ENCODE measurements around the gene NPHS1. TPM values are rescaled to one million over a fixed set of nuclear protein-coding genes. Genes with fewer than 3 reads are reported as not detected.

The NPHS1 gene, protein sequence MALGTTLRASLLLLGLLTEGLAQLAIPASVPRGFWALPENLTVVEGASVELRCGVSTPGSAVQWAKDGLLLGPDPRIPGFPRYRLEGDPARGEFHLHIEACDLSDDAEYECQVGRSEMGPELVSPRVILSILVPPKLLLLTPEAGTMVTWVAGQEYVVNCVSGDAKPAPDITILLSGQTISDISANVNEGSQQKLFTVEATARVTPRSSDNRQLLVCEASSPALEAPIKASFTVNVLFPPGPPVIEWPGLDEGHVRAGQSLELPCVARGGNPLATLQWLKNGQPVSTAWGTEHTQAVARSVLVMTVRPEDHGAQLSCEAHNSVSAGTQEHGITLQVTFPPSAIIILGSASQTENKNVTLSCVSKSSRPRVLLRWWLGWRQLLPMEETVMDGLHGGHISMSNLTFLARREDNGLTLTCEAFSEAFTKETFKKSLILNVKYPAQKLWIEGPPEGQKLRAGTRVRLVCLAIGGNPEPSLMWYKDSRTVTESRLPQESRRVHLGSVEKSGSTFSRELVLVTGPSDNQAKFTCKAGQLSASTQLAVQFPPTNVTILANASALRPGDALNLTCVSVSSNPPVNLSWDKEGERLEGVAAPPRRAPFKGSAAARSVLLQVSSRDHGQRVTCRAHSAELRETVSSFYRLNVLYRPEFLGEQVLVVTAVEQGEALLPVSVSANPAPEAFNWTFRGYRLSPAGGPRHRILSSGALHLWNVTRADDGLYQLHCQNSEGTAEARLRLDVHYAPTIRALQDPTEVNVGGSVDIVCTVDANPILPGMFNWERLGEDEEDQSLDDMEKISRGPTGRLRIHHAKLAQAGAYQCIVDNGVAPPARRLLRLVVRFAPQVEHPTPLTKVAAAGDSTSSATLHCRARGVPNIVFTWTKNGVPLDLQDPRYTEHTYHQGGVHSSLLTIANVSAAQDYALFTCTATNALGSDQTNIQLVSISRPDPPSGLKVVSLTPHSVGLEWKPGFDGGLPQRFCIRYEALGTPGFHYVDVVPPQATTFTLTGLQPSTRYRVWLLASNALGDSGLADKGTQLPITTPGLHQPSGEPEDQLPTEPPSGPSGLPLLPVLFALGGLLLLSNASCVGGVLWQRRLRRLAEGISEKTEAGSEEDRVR (N-terminal part only)
- total RNA-seq: 2.7 TPM

DNA sequence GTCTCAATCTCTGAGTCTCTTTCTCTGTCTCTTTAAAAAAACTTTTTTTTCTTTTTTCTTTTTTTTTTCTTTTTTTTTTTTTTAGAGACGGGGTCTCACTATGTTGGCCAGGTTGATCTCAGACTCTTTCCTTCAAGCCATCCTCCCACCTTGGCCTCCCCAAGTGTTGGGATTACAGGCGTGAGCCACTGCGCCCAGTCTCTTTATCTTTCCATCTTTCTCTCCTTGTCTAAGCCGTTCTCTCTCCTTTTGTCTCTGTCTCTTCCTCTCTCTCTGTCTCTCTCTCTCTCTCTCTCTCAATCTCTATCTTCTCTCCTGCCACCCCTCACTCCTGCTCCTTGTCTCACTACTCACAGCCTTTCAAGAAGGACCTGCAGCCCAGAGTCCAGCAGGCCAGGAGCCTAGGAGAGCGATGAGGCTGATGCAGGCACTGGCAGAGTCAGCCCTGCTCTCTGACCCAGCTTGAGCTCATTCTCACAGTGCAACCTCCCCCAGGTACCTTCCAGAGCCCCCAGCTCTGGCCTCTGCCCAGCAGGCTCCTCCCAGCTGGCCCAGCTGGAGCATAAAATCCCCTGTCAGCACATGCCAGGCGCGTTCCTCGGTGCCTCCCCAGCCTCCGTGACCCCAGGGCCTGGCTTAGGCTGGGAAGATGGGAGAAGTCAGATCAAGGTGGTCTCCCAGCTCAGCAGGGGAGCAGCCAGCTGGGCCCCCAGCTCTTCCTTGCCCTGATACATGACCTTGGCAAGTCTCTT lies at the start of gene NPHS1:
TSS of gene NPHS1 (minus strand) at position 476 of the 752 bp plus-strand sequence. CDS start 667 bp downstream, outside the sequence.

DNA sequence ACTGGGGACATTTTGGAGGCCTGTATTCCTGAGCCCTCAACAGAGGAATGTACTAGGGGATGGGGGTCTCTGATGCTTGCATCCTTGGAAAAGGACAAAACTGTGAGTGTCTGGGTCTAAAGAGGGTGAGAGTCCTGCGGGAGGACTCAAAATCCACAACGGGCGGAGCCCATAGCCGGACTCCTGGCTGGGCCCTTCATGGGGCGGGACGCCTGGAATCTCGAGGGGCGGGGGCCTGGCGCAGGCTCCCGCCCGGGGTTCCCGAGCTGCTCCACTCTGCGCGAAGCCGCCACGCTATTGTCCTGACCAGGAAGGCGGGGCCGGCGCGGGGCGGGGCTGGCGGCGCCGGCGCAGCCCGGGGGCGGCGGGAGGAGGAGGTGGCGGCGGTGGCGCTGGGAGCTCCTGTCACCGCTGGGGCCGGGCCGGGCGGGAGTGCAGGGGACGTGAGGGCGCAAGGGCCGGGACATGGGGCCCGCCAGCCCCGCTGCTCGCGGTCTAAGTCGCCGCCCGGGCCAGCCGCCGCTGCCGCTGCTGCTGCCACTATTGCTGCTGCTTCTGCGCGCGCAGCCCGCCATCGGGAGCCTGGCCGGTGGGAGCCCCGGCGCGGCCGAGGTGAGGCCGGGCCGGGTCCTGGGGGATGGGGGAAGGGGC lies 16.0 kb upstream of the NPHS1 start, which contains the start of gene APLP1:
TSS of gene APLP1 (plus strand) at position 403 of the 651 bp plus-strand sequence. CDS start at position 466, 63 bp downstream.

DNA sequence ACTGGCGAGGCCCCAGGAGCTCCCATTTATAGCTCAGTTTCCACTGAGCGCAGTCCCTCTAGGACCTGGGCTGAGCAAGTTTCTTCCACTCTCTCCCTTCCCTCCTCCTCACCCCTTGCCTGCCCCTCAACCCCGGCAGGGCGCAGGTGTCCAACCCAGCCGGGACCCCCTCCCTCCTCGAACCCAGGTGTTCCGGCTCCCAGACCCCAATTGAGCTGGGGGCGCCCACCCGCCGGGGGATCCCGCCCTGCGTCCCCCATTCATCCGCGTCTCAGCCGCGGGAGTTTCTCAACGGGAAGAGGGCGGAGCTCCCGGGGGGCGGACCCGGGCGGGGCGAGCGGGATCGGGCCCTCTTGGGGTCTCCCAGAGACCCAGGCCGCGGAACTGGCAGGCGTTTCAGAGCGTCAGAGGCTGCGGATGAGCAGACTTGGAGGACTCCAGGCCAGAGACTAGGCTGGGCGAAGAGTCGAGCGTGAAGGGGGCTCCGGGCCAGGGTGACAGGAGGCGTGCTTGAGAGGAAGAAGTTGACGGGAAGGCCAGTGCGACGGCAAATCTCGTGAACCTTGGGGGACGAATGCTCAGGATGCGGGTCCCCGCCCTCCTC lies 4.3 kb upstream of the NPHS1 start, which contains the start of gene KIRREL2:
TSS of gene KIRREL2 (plus strand) at position 366 of the 604 bp plus-strand sequence. CDS start at position 575, 209 bp downstream.

DNA sequence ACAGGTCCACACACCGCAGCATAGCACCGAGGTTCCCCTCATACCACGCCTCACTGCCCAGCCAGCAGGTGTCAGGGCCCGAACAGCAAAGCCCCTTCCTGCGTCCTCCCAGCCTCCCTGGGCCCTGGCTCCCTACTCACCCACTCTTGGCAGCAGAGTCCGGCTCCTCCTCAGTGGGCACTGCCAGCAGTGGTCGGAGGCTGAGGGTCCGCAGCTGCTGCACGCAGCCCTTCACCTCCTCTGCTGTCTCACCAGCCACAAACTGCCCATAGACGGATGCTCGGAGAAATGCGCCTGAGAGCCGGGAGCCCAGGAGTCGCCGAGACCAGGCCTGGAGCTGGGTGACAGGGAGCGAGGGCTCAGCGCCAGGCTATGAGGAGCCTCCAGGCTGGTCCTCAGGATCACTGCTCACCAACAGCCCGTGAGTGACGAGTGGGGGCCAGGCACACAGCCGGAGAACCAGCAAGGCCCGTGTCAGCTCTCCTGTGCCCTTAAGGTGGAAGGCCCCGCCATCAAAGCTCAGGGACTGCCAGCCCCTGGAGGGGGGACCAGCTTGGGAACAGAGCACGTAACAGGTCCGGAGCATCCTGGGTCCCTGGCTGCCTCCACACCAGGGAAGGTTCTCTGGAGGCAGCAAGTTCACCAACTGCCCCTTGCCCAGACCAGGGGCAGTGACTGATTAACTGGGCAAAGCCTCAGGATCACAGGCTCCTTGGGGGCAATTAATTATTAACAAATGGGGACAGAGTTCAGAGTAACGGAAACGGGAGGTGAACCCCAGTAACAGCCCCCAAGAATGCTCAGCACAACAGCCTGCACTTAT lies 39.9 kb downstream of the NPHS1 start, which contains the start of gene PRODH2:
TSS of gene PRODH2 (minus strand) at position 626 of the 823 bp plus-strand sequence. CDS start at position 586, 40 bp downstream.

Other genes with a start within 250 kb of the NPHS1 start
- gene HAUS5, start 239.8 kb downstream of the NPHS1 start, total RNA-seq: 13.6 TPM
- gene RBM42, start 223.5 kb downstream of the NPHS1 start, total RNA-seq: 42.9 TPM
- gene ETV2, start 210.8 kb downstream of the NPHS1 start, total RNA-seq: not detected
- 239 TPM for gene COX6B1, start 204.2 kb downstream of the NPHS1 start, total RNA-seq
- gene UPK1A, start 186.0 kb downstream of the NPHS1 start, total RNA-seq: not detected
- gene ZBTB32, start 147.9 kb downstream of the NPHS1 start, total RNA-seq: not detected
- gene KMT2B, start 134.5 kb downstream of the NPHS1 start, total RNA-seq: 26.9 TPM
- gene IGFLR1, start 110.1 kb downstream of the NPHS1 start, total RNA-seq: 2.6 TPM
- gene U2AF1L4, start 107.1 kb downstream of the NPHS1 start, total RNA-seq: 13.8 TPM
- gene PSENEN, start 106.9 kb downstream of the NPHS1 start, total RNA-seq: 12.8 TPM
- 11.6 TPM for gene LIN37, start 103.9 kb downstream of the NPHS1 start, total RNA-seq
- gene HSPB6, start 95.5 kb downstream of the NPHS1 start, total RNA-seq: 14.9 TPM
- 7.8 TPM for gene PROSER3, start 94.3 kb downstream of the NPHS1 start, total RNA-seq
- 89.9 TPM for gene ARHGAP33, start 76.9 kb downstream of the NPHS1 start, total RNA-seq
- 0.27 TPM for gene PRODH2, start 39.7 kb downstream of the NPHS1 start, total RNA-seq
- 11.2 TPM for gene KIRREL2, start 4.4 kb upstream of the NPHS1 start, total RNA-seq
- gene APLP1, start 16.1 kb upstream of the NPHS1 start, total RNA-seq: 106 TPM
- 6.8 TPM for gene NFKBID, start 48.0 kb upstream of the NPHS1 start, total RNA-seq
- gene HCST, start 50.0 kb upstream of the NPHS1 start, total RNA-seq: not detected
- 10.4 TPM for gene TYROBP, start 55.8 kb upstream of the NPHS1 start, total RNA-seq
- 5.4 TPM for gene LRFN3, start 83.9 kb upstream of the NPHS1 start, total RNA-seq
- gene SDHAF1, start 142.7 kb upstream of the NPHS1 start, total RNA-seq: 32.9 TPM
- not detected for gene SYNE4, start 156.3 kb upstream of the NPHS1 start, total RNA-seq
- 9.4 TPM for gene ALKBH6, start 161.7 kb upstream of the NPHS1 start, total RNA-seq
- gene CLIP3, start 180.4 kb upstream of the NPHS1 start, total RNA-seq: 34.6 TPM
- gene THAP8, start 201.8 kb upstream of the NPHS1 start, total RNA-seq: 7.6 TPM
- gene WDR62, start 202.4 kb upstream of the NPHS1 start, total RNA-seq: 6.4 TPM